ENCODE results near the gene VIPR2. TPM values are rescaled to one million over a fixed set of nuclear protein-coding genes. Genes with fewer than 3 reads are reported as not detected.

The VIPR2 gene
- total RNA-seq, 4 donors from 2014 or later: 1.8 to 3.7 (median 2.7) TPM

- H3K27ac ChIP-seq: no peak overlapping the region
- peak; percentile 3 for DNase-seq
- H3K27me3 ChIP-seq: peaks cover 17% of the 10 kb centered on the region
- H3K9me3 ChIP-seq: no peaks in the 10 kb centered on the region
- intact Hi-C loops (cut with DNase I; ENCODE audit: low total_unique reads): loop anchor here (1.0 kb wide), 1 partner anchor 20 kb away; no protein-coding TSS in a partner anchor
- in situ Hi-C loops (cut with MboI; ENCODE audit: low pct_ligation_motif_present in 1 of 4, low pct_unique_long_range_greater_than_20kb in 1 of 4, low sequenced_read_pairs in 3 of 4): no loop called here
- WGBS, 2 donors (ENCODE audit: low coverage in 1 of 2): 90% methylated on average over 13 of the region's 13 CpGs; no CpG with 5 or more reads in 1 of the 2 donors
- peaks cover 0 to 19% (median 7%) of the 10 kb centered on the region in 4 donors for H3K4me1 ChIP-seq
- TF ChIP-seq, protein P1, sequence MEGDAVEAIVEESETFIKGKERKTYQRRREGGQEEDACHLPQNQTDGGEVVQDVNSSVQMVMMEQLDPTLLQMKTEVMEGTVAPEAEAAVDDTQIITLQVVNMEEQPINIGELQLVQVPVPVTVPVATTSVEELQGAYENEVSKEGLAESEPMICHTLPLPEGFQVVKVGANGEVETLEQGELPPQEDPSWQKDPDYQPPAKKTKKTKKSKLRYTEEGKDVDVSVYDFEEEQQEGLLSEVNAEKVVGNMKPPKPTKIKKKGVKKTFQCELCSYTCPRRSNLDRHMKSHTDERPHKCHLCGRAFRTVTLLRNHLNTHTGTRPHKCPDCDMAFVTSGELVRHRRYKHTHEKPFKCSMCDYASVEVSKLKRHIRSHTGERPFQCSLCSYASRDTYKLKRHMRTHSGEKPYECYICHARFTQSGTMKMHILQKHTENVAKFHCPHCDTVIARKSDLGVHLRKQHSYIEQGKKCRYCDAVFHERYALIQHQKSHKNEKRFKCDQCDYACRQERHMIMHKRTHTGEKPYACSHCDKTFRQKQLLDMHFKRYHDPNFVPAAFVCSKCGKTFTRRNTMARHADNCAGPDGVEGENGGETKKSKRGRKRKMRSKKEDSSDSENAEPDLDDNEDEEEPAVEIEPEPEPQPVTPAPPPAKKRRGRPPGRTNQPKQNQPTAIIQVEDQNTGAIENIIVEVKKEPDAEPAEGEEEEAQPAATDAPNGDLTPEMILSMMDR (IDR thresholded peaks at IDR 0.05): no peak
- TF ChIP-seq POLR2A (IDR thresholded peaks at IDR 0.05): no peak
- TF ChIP-seq EP300 (IDR thresholded peaks at IDR 0.05; ENCODE audit: low read depth): no peak
- TF ChIP-seq POLR2AphosphoS5 (IDR thresholded peaks at IDR 0.05): no peak
- H3K36me3 ChIP-seq: no peaks in the 10 kb centered on the region
- no peak overlapping the region for H3K4me3 ChIP-seq
Measured at GRCh38 chr7:159032753-159033472, 111.8 kb downstream of the VIPR2 start.

DNA sequence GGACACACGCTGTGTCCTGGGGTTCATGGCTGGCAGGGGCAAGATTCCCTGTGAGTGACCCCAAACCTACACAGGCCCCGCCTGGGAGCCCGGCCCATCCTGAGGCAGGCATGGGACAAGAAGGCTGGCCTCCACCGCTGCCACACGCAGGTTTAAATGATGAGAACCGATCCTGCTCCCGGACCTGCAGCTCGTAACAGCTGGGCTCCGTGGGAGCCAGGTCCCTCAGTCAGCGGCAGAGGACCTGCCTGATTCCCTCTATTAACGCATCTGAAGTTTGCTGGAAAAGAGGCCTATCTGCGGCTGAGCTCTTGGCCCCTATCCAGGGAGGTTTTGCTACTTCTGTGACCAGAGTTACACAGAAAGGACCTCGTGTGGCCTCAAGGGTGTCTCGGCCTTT is 112.3 kb downstream of the VIPR2 start:
- Histone ChIP-seq H3K27ac (peak overlapping the region in 1 of 4 donors; percentile 44), H3K4me3 (no peak overlapping the region), H3K36me3 (no peaks in the 10 kb centered on the region), H3K4me1 (peaks cover 0 to 23% (median 8%) of the 10 kb centered on the region in 4 donors), H3K27me3 (peaks cover 16% of the 10 kb centered on the region), H3K9me3 (no peaks in the 10 kb centered on the region)
- in situ Hi-C loops (cut with MboI; ENCODE audit: low pct_ligation_motif_present in 1 of 4, low pct_unique_long_range_greater_than_20kb in 1 of 4, low sequenced_read_pairs in 3 of 4) (no loop called here), intact Hi-C loops (cut with DNase I; ENCODE audit: low total_unique reads) (no loop called here)
- no peak for TF ChIP-seq POLR2A (IDR thresholded peaks at IDR 0.05)
- TF ChIP-seq, protein P1 (IDR thresholded peaks at IDR 0.05): no peak
- no peak for TF ChIP-seq EP300 (IDR thresholded peaks at IDR 0.05; ENCODE audit: low read depth)
- no peak for TF ChIP-seq POLR2AphosphoS5 (IDR thresholded peaks at IDR 0.05)
- WGBS, 2 donors (ENCODE audit: low coverage in 1 of 2): 73 to 80% methylated on average over 1 to 14 of the region's 14 CpGs
- DNase-seq: peak; percentile 10

DNA sequence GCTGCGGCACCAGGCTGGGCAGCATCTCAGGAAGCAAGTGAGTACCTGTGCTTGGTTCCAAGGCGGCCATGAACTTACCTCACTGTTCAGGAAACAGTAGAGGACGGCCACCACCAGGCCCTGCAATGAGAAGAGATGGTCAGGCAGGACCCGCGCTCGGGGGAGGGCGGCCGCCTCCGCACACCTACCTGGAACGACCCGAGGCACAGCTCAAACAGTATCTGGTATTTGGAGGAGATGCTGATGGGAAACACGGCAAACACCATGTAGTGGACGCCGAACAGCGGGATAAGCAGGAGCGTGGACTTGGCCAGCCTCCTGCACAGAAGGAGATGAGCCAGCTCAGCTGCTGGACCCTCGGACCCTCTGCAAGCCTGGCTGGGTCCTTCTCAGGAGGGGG is 112.9 kb downstream of the VIPR2 start:
- intact Hi-C loops (cut with DNase I; ENCODE audit: low total_unique reads): no loop called here
- Histone ChIP-seq H3K27ac (peak overlapping the region in 1 of 4 donors; percentile 44), H3K4me1 (peaks cover 0 to 20% (median 8%) of the 10 kb centered on the region in 4 donors), H3K9me3 (no peaks in the 10 kb centered on the region), H3K27me3 (peaks cover 16% of the 10 kb centered on the region), H3K36me3 (no peaks in the 10 kb centered on the region), H3K4me3 (no peak overlapping the region)
- TF ChIP-seq POLR2A (IDR thresholded peaks at IDR 0.05) (no peak), POLR2AphosphoS5 (IDR thresholded peaks at IDR 0.05) (no peak), EP300 (IDR thresholded peaks at IDR 0.05; ENCODE audit: low read depth) (no peak)
- TF ChIP-seq, protein P1 (IDR thresholded peaks at IDR 0.05): no peak
- WGBS, 2 donors (ENCODE audit: low coverage in 1 of 2): 93% methylated on average over 17 of the region's 17 CpGs; no CpG with 5 or more reads in 1 of the 2 donors
- in situ Hi-C loops (cut with MboI; ENCODE audit: low pct_ligation_motif_present in 1 of 4, low pct_unique_long_range_greater_than_20kb in 1 of 4, low sequenced_read_pairs in 3 of 4): no loop called here
- peak; percentile 6 for DNase-seq

DNA sequence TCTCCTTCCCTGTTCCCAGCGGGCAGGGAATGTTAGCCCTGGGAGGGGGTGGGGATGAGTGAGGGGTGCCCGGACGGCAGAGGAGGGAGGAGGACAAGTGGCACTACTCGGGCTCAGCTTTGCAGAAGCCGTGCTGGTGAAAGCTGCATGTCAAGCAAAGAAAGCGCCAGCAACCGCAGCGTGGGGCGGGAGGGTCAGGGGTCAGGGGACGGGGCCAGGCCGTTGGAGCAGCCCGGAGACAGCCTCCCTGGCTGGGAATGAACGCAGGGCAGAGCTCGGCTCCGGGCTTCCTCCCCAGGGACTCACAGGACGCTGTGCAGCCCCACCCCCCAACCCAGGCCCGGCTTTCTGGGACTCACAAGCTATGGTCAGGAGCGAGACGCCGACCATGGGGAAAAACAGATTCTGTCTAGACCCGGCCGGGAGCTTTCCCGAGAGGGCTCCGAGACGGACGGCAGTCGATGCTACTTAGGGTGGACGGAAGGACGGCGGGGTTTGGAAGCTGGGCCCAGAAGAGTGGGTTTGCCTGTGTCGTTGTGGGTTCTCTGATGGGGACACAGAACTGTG is 113.4 kb downstream of the VIPR2 start:
- H3K4me3 ChIP-seq: peak overlapping the region in 3 of 4 donors; percentile 30 to 52 (median 48)
- intact Hi-C loops (cut with DNase I; ENCODE audit: low total_unique reads): no loop called here
- 58% methylated on average over 31 of the region's 31 CpGs; no CpG with 5 or more reads in 1 of the 2 donors for WGBS, 2 donors (ENCODE audit: low coverage in 1 of 2)

More for the DNA sequence above, 113.4 kb downstream of the VIPR2 start:
- in situ Hi-C loops (cut with MboI; ENCODE audit: low pct_ligation_motif_present in 1 of 4, low pct_unique_long_range_greater_than_20kb in 1 of 4, low sequenced_read_pairs in 3 of 4): no loop called here
- TF ChIP-seq POLR2A (IDR thresholded peaks at IDR 0.05): no peak
- TF ChIP-seq EP300 (IDR thresholded peaks at IDR 0.05; ENCODE audit: low read depth): no peak
- TF ChIP-seq POLR2AphosphoS5 (IDR thresholded peaks at IDR 0.05): no peak
- TF ChIP-seq, protein P1 (IDR thresholded peaks at IDR 0.05): no peak
- Histone ChIP-seq H3K27me3 (peaks cover 16% of the 10 kb centered on the region), H3K27ac (peak overlapping the region; percentile 18 to 64 (median 54)), H3K36me3 (no peaks in the 10 kb centered on the region), H3K4me1 (peaks cover 0 to 20% (median 8%) of the 10 kb centered on the region in 4 donors), H3K9me3 (no peaks in the 10 kb centered on the region)
- DNase-seq: peak; percentile 11
